Measurements from ENCODE around the gene KLK15.

Gene KLK15

GRCh38 chr19:50801107-50801506, 32.3 kb downstream of the KLK15 start:
- ATAC-seq, result no peak
- TF ChIP-seq OSR1 (CRISPR knock-in tag; IDR thresholded peaks at IDR 0.05), result no peak
- TF ChIP-seq ZNF565 (CRISPR knock-in tag; conservative IDR thresholded peaks at IDR 0.05; ENCODE audit: low read depth), result no peak
- no peak for TF ChIP-seq ZFP30 (CRISPR knock-in tag; IDR thresholded peaks at IDR 0.05)
- TF ChIP-seq CSRNP3 (CRISPR knock-in tag; IDR thresholded peaks at IDR 0.05), result no peak
- no peak for TF ChIP-seq ESRRG (CRISPR knock-in tag; IDR thresholded peaks at IDR 0.05)
- no peak for TF ChIP-seq PATZ1 (CRISPR knock-in tag; IDR thresholded peaks at IDR 0.05; ENCODE audit: borderline replicate concordance)
- TF ChIP-seq ARNTL (CRISPR knock-in tag; IDR thresholded peaks at IDR 0.05; ENCODE audit: borderline replicate concordance, low read depth), result no peak
- TF ChIP-seq BACH2 (CRISPR knock-in tag; IDR thresholded peaks at IDR 0.05; ENCODE audit: borderline replicate concordance), result no peak
- TF ChIP-seq PPARA (CRISPR knock-in tag; IDR thresholded peaks at IDR 0.05; ENCODE audit: borderline replicate concordance), result no peak
- TF ChIP-seq SNAI2 (CRISPR knock-in tag; IDR thresholded peaks at IDR 0.05), result no peak
- TF ChIP-seq POU6F1 (CRISPR knock-in tag; IDR thresholded peaks at IDR 0.05; ENCODE audit: borderline replicate concordance, low read depth), result no peak
- TF ChIP-seq CREB5 (CRISPR knock-in tag; IDR thresholded peaks at IDR 0.05; ENCODE audit: low read depth), result no peak
- TF ChIP-seq TSHZ2 (CRISPR knock-in tag; IDR thresholded peaks at IDR 0.05), result no peak
- TF ChIP-seq TOX (CRISPR knock-in tag; IDR thresholded peaks at IDR 0.05; ENCODE audit: borderline replicate concordance), result no peak
- TF ChIP-seq CSDC2 (CRISPR knock-in tag; IDR thresholded peaks at IDR 0.05), result no peak

GRCh38 chr19:50799547-50799851, 33.9 kb downstream of the KLK15 start:
- ATAC-seq, result no peak
- no peak for TF ChIP-seq ZFP30 (CRISPR knock-in tag; IDR thresholded peaks at IDR 0.05)
- TF ChIP-seq TOX (CRISPR knock-in tag; IDR thresholded peaks at IDR 0.05; ENCODE audit: borderline replicate concordance), result no peak
- TF ChIP-seq PATZ1 (CRISPR knock-in tag; IDR thresholded peaks at IDR 0.05; ENCODE audit: borderline replicate concordance), result no peak
- no peak for TF ChIP-seq CSDC2 (CRISPR knock-in tag; IDR thresholded peaks at IDR 0.05)

- ATAC-seq, result no peak
- no peak for TF ChIP-seq OSR1 (CRISPR knock-in tag; IDR thresholded peaks at IDR 0.05)
- TF ChIP-seq ARNTL (CRISPR knock-in tag; IDR thresholded peaks at IDR 0.05; ENCODE audit: borderline replicate concordance, low read depth), result no peak
- TF ChIP-seq ZNF8 (CRISPR knock-in tag; IDR thresholded peaks at IDR 0.05), result no peak
- TF ChIP-seq CREB5 (CRISPR knock-in tag; IDR thresholded peaks at IDR 0.05; ENCODE audit: low read depth), result no peak
- TF ChIP-seq GLIS3 (CRISPR knock-in tag; IDR thresholded peaks at IDR 0.05), result no peak
- no peak for TF ChIP-seq TCF4 (CRISPR knock-in tag; IDR thresholded peaks at IDR 0.05; ENCODE audit: borderline replicate concordance)
- TF ChIP-seq SNAI2 (CRISPR knock-in tag; IDR thresholded peaks at IDR 0.05), result no peak
- no peak for TF ChIP-seq ZFP3 (CRISPR knock-in tag; IDR thresholded peaks at IDR 0.05)
- no peak for TF ChIP-seq PATZ1 (CRISPR knock-in tag; IDR thresholded peaks at IDR 0.05; ENCODE audit: borderline replicate concordance)
Measured at GRCh38 chr19:50798659-50799546, 34.5 kb downstream of the KLK15 start.
